H9 (cell line): ENCODE data around the gene GRIN2A. TPM values are rescaled to one million over a fixed set of nuclear protein-coding genes. Genes with fewer than 3 reads are reported as not detected.

Source experiments
- DNase-seq: peaks from one replicate; pipeline ENCODE4 v3.0.0-alpha.2; 2017
- H2AFZ ChIP-seq: one replicate; pipeline ENCODE4 v1.6.1; 2013; ENCODE audit warnings: mild to moderate bottlenecking, low read length, control low read depth, moderate library complexity
- H2AK5ac ChIP-seq: 2 replicates; pipeline ENCODE4 v1.6.1; 2013; ENCODE audit warnings: low read length, control low read depth, mixed read lengths; ENCODE audit not compliant: insufficient read length
- H2BK120ac ChIP-seq: one replicate; pipeline ENCODE4 v1.6.1; 2013; ENCODE audit warnings: low read depth, mild to moderate bottlenecking, low read length, control low read depth, inconsistent platforms; ENCODE audit not compliant: poor library complexity, severe bottlenecking
- H2BK12ac ChIP-seq: 2 replicates; pipeline ENCODE4 v1.6.1; 2013; ENCODE audit warnings: low read length, control low read depth, mixed read lengths, low read depth; ENCODE audit not compliant: insufficient read length
- H2BK15ac ChIP-seq: 2 replicates; pipeline ENCODE4 v1.6.1; 2013; ENCODE audit warnings: low read depth, low read length, control low read depth
- H2BK20ac ChIP-seq: one replicate; pipeline ENCODE4 v1.6.1; 2013; ENCODE audit warnings: low read depth, mild to moderate bottlenecking, low read length, control low read depth, inconsistent platforms; ENCODE audit not compliant: poor library complexity, severe bottlenecking
- H2BK5ac ChIP-seq: 2 replicates; pipeline ENCODE4 v1.6.1; 2013; ENCODE audit warnings: low read length, control low read depth, mixed read lengths; ENCODE audit not compliant: insufficient read length
- H3K14ac ChIP-seq: 2 replicates; pipeline ENCODE4 v1.6.1; 2013; ENCODE audit warnings: low read length, control low read depth; ENCODE audit not compliant: insufficient read depth
- H3K18ac ChIP-seq: 2 replicates; pipeline ENCODE4 v1.6.1; 2013; ENCODE audit warnings: low read depth, mild to moderate bottlenecking, mixed read lengths, low read length, control low read depth; ENCODE audit not compliant: insufficient read length
- H3K23ac ChIP-seq: 2 replicates; pipeline ENCODE4 v1.6.1; 2013; ENCODE audit warnings: low read length, control low read depth, mixed read lengths, low read depth; ENCODE audit not compliant: insufficient read length
- H3K23me2 ChIP-seq: 2 replicates; pipeline ENCODE4 v1.6.1; 2013; ENCODE audit warnings: low read depth, mild to moderate bottlenecking, mixed read lengths, low read length, control low read depth; ENCODE audit not compliant: insufficient read length, poor library complexity, severe bottlenecking
- H3K27ac ChIP-seq: 2 replicates; pipeline ENCODE4 v1.5.1; 2013; ENCODE audit warnings: low read length, control low read depth, mixed read lengths, low read depth; ENCODE audit not compliant: insufficient read length
- H3K27me3 ChIP-seq: 2 replicates; pipeline ENCODE4 v1.6.1; 2013; ENCODE audit warnings: low read length, control low read depth, inconsistent platforms; ENCODE audit not compliant: insufficient read depth
- H3K4ac ChIP-seq: 2 replicates; pipeline ENCODE4 v1.6.1; 2013; ENCODE audit warnings: low read depth, mild to moderate bottlenecking, control low read depth, inconsistent platforms, low read length, moderate library complexity
- H3K4me1 ChIP-seq: 2 replicates; pipeline ENCODE4 v1.6.1; 2013; ENCODE audit warnings: low read length, control low read depth, inconsistent platforms; ENCODE audit not compliant: insufficient read depth
- H3K4me2 ChIP-seq: 2 replicates; pipeline ENCODE4 v1.6.1; 2013; ENCODE audit warnings: low read length, control low read depth, mixed read lengths; ENCODE audit not compliant: insufficient read length, insufficient read depth
- H3K56ac ChIP-seq: 2 replicates; pipeline ENCODE4 v1.6.1; 2013; ENCODE audit warnings: low read depth, mild to moderate bottlenecking, mixed read lengths, low read length, control low read depth; ENCODE audit not compliant: insufficient read length
- H3K79me1 ChIP-seq: 2 replicates; pipeline ENCODE4 v1.6.1; 2013; ENCODE audit warnings: low read depth, mild to moderate bottlenecking, moderate library complexity, low read length, control low read depth, inconsistent platforms; ENCODE audit not compliant: insufficient read depth, poor library complexity, severe bottlenecking
- H3K79me2 ChIP-seq: 2 replicates; pipeline ENCODE4 v1.6.1; 2013; ENCODE audit warnings: low read length, control low read depth, inconsistent platforms; ENCODE audit not compliant: insufficient read depth
- H3K9ac ChIP-seq: 2 replicates; pipeline ENCODE4 v1.6.1; 2013; ENCODE audit warnings: low read length, control low read depth, mixed read lengths; ENCODE audit not compliant: insufficient read length; ENCODE audit errors: extremely low read depth
- H3K9me3 ChIP-seq: one replicate; pipeline ENCODE4 v1.6.1; 2013; ENCODE audit warnings: low read depth, low read length, inconsistent platforms; ENCODE audit not compliant: control insufficient read depth
- H3T11ph ChIP-seq: one replicate; pipeline ENCODE4 v1.6.1; 2013; ENCODE audit warnings: mild to moderate bottlenecking, low read length, control low read depth, inconsistent platforms
- H4K20me1 ChIP-seq: one replicate; pipeline ENCODE4 v1.6.1; 2013; ENCODE audit not compliant: control insufficient read depth, insufficient read length, insufficient read depth
- H4K5ac ChIP-seq: 2 replicates; pipeline ENCODE4 v1.6.1; 2013; ENCODE audit warnings: low read depth, mild to moderate bottlenecking, mixed read lengths, low read length, control low read depth; ENCODE audit not compliant: insufficient read length
- H4K8ac ChIP-seq: replicated peaks from 2 replicates; pipeline ENCODE4 v1.6.1; 2013; ENCODE audit warnings: low read length, control low read depth, mixed read lengths, low read depth; ENCODE audit not compliant: insufficient read length
- H4K91ac ChIP-seq: 2 replicates; pipeline ENCODE4 v1.6.1; 2013; ENCODE audit warnings: low read depth, mild to moderate bottlenecking, moderate library complexity, mixed read lengths, low read length, control low read depth; ENCODE audit not compliant: insufficient read length
- H3K27ac Mint-ChIP-seq, 3 experiments: 2 replicates in 2 of 3; 3 replicates in 1 of 3; pipeline ENCODE4 v1.8.0; 2020 to 2021; ENCODE audit warnings: mixed read lengths in 3 of 3, mild to moderate bottlenecking in 1 of 3, moderate library complexity in 1 of 3
- H3K27me3 Mint-ChIP-seq: 2 replicates; pipeline ENCODE4 v1.8.0; 2021; ENCODE audit warnings: low read depth, mild to moderate bottlenecking, moderate library complexity, mixed read lengths
- H3K36me3 Mint-ChIP-seq, 3 experiments: 2 replicates in 2 of 3; 3 replicates in 1 of 3; pipeline ENCODE4 v1.8.0; 2020 to 2021; ENCODE audit warnings: low read depth in 3 of 3, mixed read lengths in 3 of 3; ENCODE audit not compliant: insufficient read depth in 1 of 3
- H3K4me1 Mint-ChIP-seq, 2 experiments: 2 replicates each; pipeline ENCODE4 v1.8.0; 2020; ENCODE audit warnings: mixed read lengths in 2 of 2
- H3K4me3 Mint-ChIP-seq, 2 experiments: 2 replicates in 1 of 2; 3 replicates in 1 of 2; pipeline ENCODE4 v1.8.0; 2020 to 2021; ENCODE audit warnings: mild to moderate bottlenecking in 2 of 2, mixed read lengths in 2 of 2, moderate library complexity in 1 of 2
- H3K9me3 Mint-ChIP-seq, 2 experiments: 2 replicates in 1 of 2; 3 replicates in 1 of 2; pipeline ENCODE4 v1.8.0; 2020; ENCODE audit warnings: mild to moderate bottlenecking in 2 of 2, mixed read lengths in 2 of 2, moderate library complexity in 1 of 2
- CTCF ChIP-seq: fragments of 200-600 bp; sonication (generic); conservative IDR thresholded peaks from 3 replicates; pipeline ENCODE4 v1.8.0; 2021; ENCODE audit warnings: antibody characterized with exemption, mild to moderate bottlenecking
- WGBS: extraction: QIAGEN DNeasy Blood & Tissue Kit; methylation state at CpG from one replicate; pipeline ENCODE4 v1.1.7; 2013; ENCODE audit warnings: missing lambda C conversion rate, low lambda C conversion rate, mixed read lengths; ENCODE audit not compliant: insufficient read length; ENCODE audit errors: extremely low coverage; 5-methylcytosine and 5-hydroxymethylcytosine counted together
- total RNA-seq: library from RNA; stranded (reverse); gene quantifications from 2 replicates; pipeline ENCODE4 v1.2.1, GENCODE V29; 2021

GRIN2A gene
- total RNA-seq, 1 experiment from 2014 or later, result 1.5 TPM

GRCh38 chr16:9862327-9862726, 319.9 kb downstream of the GRIN2A start:
- Mint-ChIP-seq H3K36me3 (no peaks in the 10 kb centered on the region), H3K27me3 (no peaks in the 10 kb centered on the region; the same call in 1 of the 2 replicates), H3K4me3 (no peak overlapping the region), H3K9me3 (no peaks in the 10 kb centered on the region), H3K27ac (no peak overlapping the region), H3K4me1 (peaks cover 0 to 8% of the 10 kb centered on the region in 2 experiments; a peak in 2 of 4 replicates)
- H3K4me2 ChIP-seq, result no peak overlapping the region
- no peak overlapping the region for H3K4ac ChIP-seq
- no peak for TF ChIP-seq CTCF
- no peak overlapping the region for H3T11ph ChIP-seq
- no peaks in the 10 kb centered on the region for H3K4me1 ChIP-seq
- H2BK120ac ChIP-seq, result no peak overlapping the region
- no peak overlapping the region for H3K9ac ChIP-seq
- no peak overlapping the region for H3K27ac ChIP-seq
- no peaks in the 10 kb centered on the region for H4K20me1 ChIP-seq
- no peaks in the 10 kb centered on the region for H3K79me2 ChIP-seq
- no peak for DNase-seq
- no peak overlapping the region for H4K5ac ChIP-seq
- no peaks in the 10 kb centered on the region for H3K79me1 ChIP-seq
- no peak overlapping the region for H3K14ac ChIP-seq
- no peak overlapping the region for H3K56ac ChIP-seq
- H4K8ac ChIP-seq, result no peak overlapping the region
- no peak overlapping the region for H2AFZ ChIP-seq
- no peaks in the 10 kb centered on the region for H3K23me2 ChIP-seq
- H2BK15ac ChIP-seq, result no peak overlapping the region
- H3K9me3 ChIP-seq, result no peaks in the 10 kb centered on the region
- H2BK12ac ChIP-seq, result no peak overlapping the region
- H2AK5ac ChIP-seq, result no peak overlapping the region
- H2BK20ac ChIP-seq, result no peak overlapping the region
- no peak overlapping the region for H2BK5ac ChIP-seq
- no peak overlapping the region for H3K18ac ChIP-seq
- H4K91ac ChIP-seq, result no peak overlapping the region
- no CpG with 5 or more reads among the region's 4 CpGs for WGBS
- no peaks in the 10 kb centered on the region; the same call in 1 of the 2 replicates for H3K27me3 ChIP-seq
- H3K23ac ChIP-seq, result no peak overlapping the region
